ENCODE data around the gene DNM3.

GRCh38 chr1:172143384-172144055, 302.2 kb downstream of the DNM3 start:
- TF ChIP-seq YY1 (IDR thresholded peaks at IDR 0.05; ENCODE audit: low read depth) (no peak), EP300 (IDR thresholded peaks at IDR 0.05; ENCODE audit: borderline replicate concordance) (no peak), USF1 (IDR thresholded peaks at IDR 0.05) (no peak), CEBPB (IDR thresholded peaks at IDR 0.05) (no peak)
